ENCODE data around the gene SEMA6A. TPM values are rescaled to one million over a fixed set of nuclear protein-coding genes. Genes with fewer than 3 reads are reported as not detected.

SEMA6A gene
- total and polyA plus RNA-seq, 10 of the 15 experiments (the other 5 are each of a cell fraction or from before 2014, with no cell fraction given), result 0.16 to 10.2 (median 1.1) TPM

DNA sequence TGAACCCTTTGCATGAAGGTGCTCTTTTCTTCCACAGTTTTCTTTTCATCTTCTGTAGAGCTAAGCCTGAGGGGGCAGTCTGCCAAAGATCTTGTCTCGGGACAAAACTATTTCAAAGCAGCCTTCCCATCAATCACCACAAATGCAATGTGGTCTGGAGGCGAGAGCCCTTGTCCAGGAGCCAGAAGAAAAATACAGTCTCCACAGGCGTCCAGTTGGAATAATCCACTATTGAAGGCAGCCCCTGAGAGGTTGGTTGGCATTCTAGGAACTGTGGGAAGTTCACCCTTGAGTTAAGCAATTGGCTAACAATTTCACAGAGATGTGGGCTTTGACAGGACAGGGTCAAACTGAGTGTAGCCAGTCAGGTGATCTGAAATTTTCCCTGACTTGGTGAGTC lies 72.0 kb downstream of the SEMA6A start:
- DNase-seq (ENCODE audit: low read depth, low spot score) (no peak), FAIRE-seq (no peak), ATAC-seq (no peak)
- no peaks in the 10 kb centered on the region for H4K20me1 ChIP-seq (ENCODE audit: control insufficient read depth, insufficient read depth)
- RAD21 ChIA-PET (ENCODE audit: unreplicated experiment), result no interaction called here
- H3K79me2 ChIP-seq (ENCODE audit: control insufficient read depth, insufficient read depth, low read length), result no peaks in the 10 kb centered on the region
- TF ChIP-seq SKIL (IDR thresholded peaks at IDR 0.05; ENCODE audit: low read depth, poor library complexity, severe bottlenecking) (no peak), ASH2L (IDR thresholded peaks at IDR 0.05; ENCODE audit: borderline replicate concordance, low read depth) (no peak), RUNX3 (IDR thresholded peaks at IDR 0.05; ENCODE audit: low read length) (no peak), SREBF1 (IDR thresholded peaks at IDR 0.05; ENCODE audit: low read length) (no peak), ZNF384 (IDR thresholded peaks at IDR 0.05; ENCODE audit: borderline replicate concordance, low read depth, low read length) (no peak), RCOR1 (conservative IDR thresholded peaks at IDR 0.05; ENCODE audit: low read depth, low read length) (no peak), STAT3 (IDR thresholded peaks at IDR 0.05; ENCODE audit: low read depth, low read length) (no peak), HDAC2 (IDR thresholded peaks at IDR 0.05) (no peak), MXI1 (IDR thresholded peaks at IDR 0.05; ENCODE audit: low read depth, low read length) (no peak)
- no peak overlapping the region for H3K4me2 ChIP-seq (ENCODE audit: control insufficient read depth, insufficient read depth)
- POLR2A ChIA-PET, result no interaction called here
- in situ Hi-C loops (cut with MboI) (no loop called here), intact Hi-C loops (cut with micrococcal nuclease; ENCODE audit: unreplicated experiment) (no loop called here)
- no peaks in the 10 kb centered on the region for H3K4me1 ChIP-seq (ENCODE audit: control insufficient read depth, insufficient read depth, low read length)
- WGBS (ENCODE audit: insufficient coverage, insufficient replicate concordance, low lambda C conversion rate, missing lambda C conversion rate), result 24% methylated on average over 3 of the region's 3 CpGs
- no peak overlapping the region for H3K27ac ChIP-seq (ENCODE audit: control insufficient read depth, insufficient read depth)
- BruUV-seq (replicated peaks), result no TSS peak
- no peaks in the 10 kb centered on the region for H3K27me3 ChIP-seq (replicated peaks in 1 of 2; ENCODE audit: control insufficient read depth in 2 of 2, insufficient read depth in 2 of 2, low read length in 1 of 2)
- no peak overlapping the region for H3K9ac ChIP-seq (ENCODE audit: control insufficient read depth, insufficient read depth, low read length)
- H3K9me3 ChIP-seq (replicated peaks; ENCODE audit: control insufficient read depth, insufficient read depth, low read length), result no peaks in the 10 kb centered on the region
- SMC1A ChIA-PET (ENCODE audit: uncharacterized antibody, unreplicated experiment), result interaction anchor here (1.0 kb wide), 1 partner anchor 10 kb away, joined by 3 read pairs; no protein-coding TSS in a partner anchor
- CTCF ChIA-PET, result no interaction called here
- H3K4me3 ChIP-seq, result no peak overlapping the region
- H2AFZ ChIP-seq (ENCODE audit: control insufficient read depth, low read depth, low read length), result no peak overlapping the region
- H3K36me3 ChIP-seq (ENCODE audit: control insufficient read depth in 2 of 2, insufficient read depth in 2 of 2, low read length in 1 of 2), result no peaks in the 10 kb centered on the region
